Subcutaneous adipose tissue (tissue), 4 donors: ENCODE data around the gene ATG9A. TPM values are rescaled to one million over a fixed set of nuclear protein-coding genes. Genes with fewer than 3 reads are reported as not detected.

Experiments
- CTCF ChIP-seq: fragments of 450-650 bp; IDR thresholded peaks from one replicate; pipeline ENCODE4 v1.5.1; 2016; ENCODE audit warnings: low read depth, mild to moderate bottlenecking, control low read depth, antibody characterized with exemption, moderate library complexity
- total RNA-seq, 4 donors: library from RNA; depleted of rRNA; stranded (reverse); fragments of >200 nt; gene quantifications; one replicate each; pipeline ENCODE4 v1.1.0, GENCODE V29; 2016

Gene ATG9A
- total RNA-seq, 4 donors from 2014 or later: 29.0 to 54.1 (median 30.3) TPM

DNA sequence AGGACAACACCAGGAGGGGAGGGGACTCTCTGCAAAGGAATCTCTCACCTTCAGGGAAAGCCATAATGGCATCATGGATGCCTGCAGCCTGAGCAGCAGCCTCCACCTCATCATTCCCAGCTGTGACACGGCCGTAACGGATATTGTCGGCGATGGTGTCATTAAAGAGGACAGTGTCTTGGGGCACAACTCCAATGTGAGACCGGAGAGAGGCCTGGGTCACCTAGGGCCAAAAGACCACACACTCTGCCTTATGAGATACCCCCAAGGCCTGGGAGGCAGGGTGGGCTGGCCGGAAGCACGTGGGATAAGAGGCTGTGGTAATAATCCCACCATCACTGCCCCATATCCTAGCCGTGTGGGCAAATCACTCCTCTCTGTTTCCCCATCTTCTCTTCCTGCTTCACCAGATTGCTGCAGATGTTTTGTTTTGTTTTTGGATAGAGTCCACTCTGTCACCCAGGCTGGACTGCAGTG is 18.5 kb downstream of the ATG9A start:
- TF ChIP-seq CTCF: no peak

GRCh38 chr2:219210196-219210885 is 19.1 kb downstream of the ATG9A start:
- TF ChIP-seq CTCF: no peak

DNA sequence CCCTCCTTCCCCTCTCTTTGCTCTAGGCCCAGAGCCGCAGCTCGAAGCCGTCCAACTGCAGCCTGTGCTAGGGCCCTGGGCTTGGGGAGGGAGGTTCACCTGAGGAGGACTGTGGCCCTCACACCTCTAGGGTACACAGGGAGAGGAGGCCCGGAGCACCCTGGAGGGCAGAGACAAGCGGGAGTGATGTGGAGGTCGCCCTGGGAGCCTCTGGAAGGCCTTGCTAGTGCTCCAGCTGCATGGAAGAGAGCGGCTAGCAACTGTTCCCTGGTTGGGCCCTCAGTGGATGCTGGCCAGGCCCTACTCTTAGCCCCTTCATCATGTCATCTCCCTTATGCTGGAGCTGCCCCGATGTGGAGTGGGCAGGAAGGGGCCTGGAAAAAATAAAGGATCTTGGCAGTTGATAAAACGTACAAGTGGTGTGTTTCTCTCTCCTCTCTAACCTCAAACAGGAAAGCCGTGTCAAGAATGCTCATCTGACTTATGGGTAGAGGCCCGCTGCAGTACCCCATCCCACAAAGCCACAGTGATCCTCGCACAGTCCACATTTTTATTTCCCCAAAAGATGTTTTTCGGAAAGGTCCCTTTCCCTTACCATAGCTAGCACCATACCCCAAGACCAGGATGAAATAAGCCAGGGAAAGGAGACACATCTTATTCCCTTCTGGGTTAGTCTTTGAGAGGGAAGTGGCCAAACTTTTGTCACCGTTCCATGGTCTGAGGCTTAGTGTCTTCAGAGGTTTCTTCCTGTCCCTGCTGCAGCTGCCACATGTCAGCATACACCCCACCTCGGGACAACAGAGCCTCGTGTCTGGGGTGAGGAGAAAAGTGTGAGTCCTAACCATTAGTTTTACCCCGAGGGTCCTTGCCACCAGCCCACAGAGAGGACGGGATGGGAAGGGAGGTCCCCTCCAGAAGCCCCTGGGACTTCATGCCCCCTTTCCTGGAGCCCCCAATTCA is 19.9 kb downstream of the ATG9A start:
- TF ChIP-seq CTCF: no peak

DNA sequence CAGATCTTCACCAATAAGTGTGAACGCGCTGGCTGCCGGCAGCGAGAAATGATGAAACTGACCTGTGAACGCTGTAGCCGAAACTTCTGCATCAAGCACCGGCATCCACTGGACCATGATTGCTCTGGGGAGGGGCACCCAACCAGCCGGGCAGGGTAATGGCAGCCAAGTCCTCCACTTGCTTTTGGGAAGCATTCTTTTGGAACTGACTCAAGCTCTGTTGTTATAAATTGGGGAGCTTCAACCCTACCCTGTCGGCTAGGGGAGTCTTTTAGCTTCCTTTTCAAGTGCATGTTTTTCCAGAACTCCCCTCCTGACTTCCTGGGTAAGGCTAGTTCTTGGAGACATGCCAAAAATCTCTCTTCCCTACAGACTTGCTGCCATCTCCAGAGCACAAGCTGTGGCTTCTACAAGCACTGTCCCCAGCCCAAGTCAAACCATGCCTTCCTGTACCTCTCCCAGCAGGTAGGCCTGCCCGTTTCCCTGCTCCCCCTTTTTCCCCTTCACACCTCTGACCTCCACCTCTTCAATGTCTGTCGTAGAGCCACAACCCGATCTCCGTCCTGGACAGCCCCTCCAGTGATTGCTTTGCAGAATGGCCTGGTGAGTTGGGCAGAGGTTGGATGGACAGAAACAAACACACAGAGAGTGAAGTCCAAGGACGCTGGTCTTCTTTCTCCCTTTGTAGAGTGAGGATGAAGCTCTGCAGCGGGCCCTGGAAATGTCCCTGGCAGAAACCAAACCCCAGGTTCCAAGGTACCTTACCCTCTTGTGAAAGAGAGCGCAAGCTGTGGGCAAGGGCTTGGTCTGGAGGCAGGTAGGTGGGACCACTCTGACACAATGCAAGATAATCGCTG is 21.3 kb downstream of the ATG9A start:
- no peak for TF ChIP-seq CTCF

DNA sequence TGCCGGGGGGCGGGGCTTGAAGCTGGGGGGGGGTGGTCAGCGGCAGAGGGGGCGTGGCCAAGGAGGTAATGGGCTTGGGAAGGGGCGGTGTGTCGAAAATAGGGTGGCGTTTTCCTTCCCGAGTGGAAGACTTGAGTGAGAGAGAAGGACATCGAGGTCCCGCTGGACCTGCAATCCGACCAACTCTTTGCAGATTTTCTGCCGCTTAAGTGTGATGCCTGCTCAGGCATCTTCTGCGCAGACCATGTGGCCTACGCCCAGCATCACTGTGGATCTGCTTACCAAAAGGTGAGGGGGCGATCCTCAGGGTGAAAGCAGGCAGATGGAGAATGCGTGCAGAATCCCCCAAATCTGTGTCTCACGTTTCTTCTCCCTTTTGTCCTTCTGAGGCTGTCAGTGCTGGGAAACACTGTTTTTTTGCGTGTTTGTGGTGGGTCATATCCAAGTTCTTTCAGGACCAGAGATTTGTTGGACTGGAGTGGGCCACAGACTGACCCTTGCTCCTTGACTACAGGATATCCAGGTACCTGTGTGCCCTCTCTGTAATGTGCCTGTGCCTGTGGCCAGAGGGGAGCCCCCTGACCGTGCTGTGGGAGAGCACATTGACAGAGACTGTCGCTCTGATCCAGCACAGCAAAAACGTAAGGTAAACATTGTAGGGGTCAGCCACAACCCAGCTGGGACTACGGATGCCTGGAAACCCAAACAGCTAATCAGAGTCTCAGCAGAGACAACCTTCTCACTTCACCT is 22.1 kb downstream of the ATG9A start:
- TF ChIP-seq CTCF: no peak

DNA sequence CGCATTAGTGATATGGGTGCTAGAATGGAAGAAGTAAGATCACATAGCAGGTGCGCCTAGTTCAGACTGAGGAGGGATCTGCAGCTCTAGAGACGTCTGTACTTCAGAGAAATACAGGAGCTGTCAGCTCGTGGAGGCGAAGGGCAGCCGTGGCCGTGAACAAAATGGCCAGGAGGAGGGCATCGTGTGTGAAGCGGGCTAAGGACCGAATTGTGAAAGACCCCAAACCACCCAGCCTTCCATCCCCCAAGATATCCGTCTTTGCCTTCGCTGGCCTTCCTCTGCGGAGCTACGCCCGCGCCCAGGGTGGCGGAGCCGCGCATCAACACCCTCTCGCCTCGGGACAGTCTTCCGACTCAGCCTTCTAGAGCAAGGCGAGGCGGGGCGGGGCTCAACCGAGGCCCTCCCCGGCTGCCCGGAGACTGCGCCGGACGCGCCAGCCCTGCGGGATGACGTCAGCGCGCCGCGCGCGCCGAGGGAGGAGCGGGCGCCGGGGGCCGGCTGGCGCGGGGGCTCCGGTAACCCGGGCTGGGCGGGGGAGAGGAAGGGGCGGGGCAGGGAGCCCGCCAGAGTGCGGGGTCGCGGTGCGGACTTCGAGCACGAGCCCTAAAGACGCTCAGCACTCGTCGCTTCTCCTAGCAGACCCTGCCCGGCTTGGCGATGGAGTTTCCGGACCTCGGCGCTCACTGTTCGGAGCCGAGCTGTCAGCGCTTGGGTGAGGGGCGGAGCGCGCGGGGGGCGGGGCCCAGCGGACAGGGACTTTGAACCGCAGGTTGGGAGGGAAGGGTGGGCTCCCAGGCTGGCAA is 22.9 kb downstream of the ATG9A start, which contains the start of gene ZFAND2B:
ZFAND2B (plus strand) TSS at position 455 of the 806 bp plus-strand sequence; CDS start at position 661, 206 bp downstream.
- no peak for TF ChIP-seq CTCF
